HepG2 (cell line): ENCODE measurements around the gene CDC27.

Experiments
- EZH2 ChIP-seq: conservative IDR thresholded peaks from 2 replicates; pipeline ENCODE4 v1.6.1; 2012; ENCODE audit warnings: mild to moderate bottlenecking, low read depth, low read length, moderate library complexity
- HIVEP1 ChIP-seq: sonication (generic); formaldehyde crosslinking; IDR thresholded peaks from 2 replicates; pipeline ENCODE4 v1.4.0; 2020; ENCODE audit warnings: mild to moderate bottlenecking, missing genetic modification reagents
- MXD1 ChIP-seq: sonication (generic); formaldehyde crosslinking; IDR thresholded peaks from 2 replicates; pipeline ENCODE4 v1.4.0; 2020; ENCODE audit warnings: mild to moderate bottlenecking, missing genetic modification reagents
- NCOA2 ChIP-seq: sonication (generic); formaldehyde crosslinking; IDR thresholded peaks from 2 replicates; pipeline ENCODE4 v1.8.0; 2022; ENCODE audit warnings: inconsistent platforms
- POLR2A ChIP-seq, 2 experiments: IDR thresholded peaks; 2 replicates each; pipeline ENCODE4 v1.6.1; 2011; ENCODE audit warnings: low read depth in 2 of 2, low read length in 2 of 2, mild to moderate bottlenecking in 1 of 2, moderate library complexity in 1 of 2; ENCODE audit not compliant: insufficient read depth in 1 of 2
- RAD51 ChIP-seq: fragments of 450-650 bp; IDR thresholded peaks from 2 replicates; pipeline ENCODE4 v1.6.1; 2016; ENCODE audit warnings: borderline replicate concordance
- SAFB2 ChIP-seq: sonication (generic); formaldehyde crosslinking; IDR thresholded peaks from 2 replicates; pipeline ENCODE4 v1.5.1; 2020; ENCODE audit warnings: missing genetic modification reagents, low read depth, mild to moderate bottlenecking, borderline replicate concordance
- SMAD1 ChIP-seq: sonication (generic); formaldehyde crosslinking; IDR thresholded peaks from 2 replicates; pipeline ENCODE4 v1.4.0; 2020; ENCODE audit warnings: missing genetic modification reagents, low read depth, mild to moderate bottlenecking, borderline replicate concordance
- TBX3 ChIP-seq: fragments of 450-650 bp; IDR thresholded peaks from 2 replicates; pipeline ENCODE4 v1.6.1; 2017; ENCODE audit warnings: antibody characterized with exemption, mild to moderate bottlenecking, inconsistent platforms, borderline replicate concordance
- UBTF ChIP-seq: sonication (generic); formaldehyde crosslinking; IDR thresholded peaks from 2 replicates; pipeline ENCODE4 v1.4.0; 2020; ENCODE audit warnings: mild to moderate bottlenecking, missing genetic modification reagents
- ZFP41 ChIP-seq: sonication (generic); formaldehyde crosslinking; IDR thresholded peaks from 2 replicates; pipeline ENCODE4 v1.4.0; 2020; ENCODE audit warnings: mild to moderate bottlenecking, missing genetic modification reagents, borderline replicate concordance
- ZNF713 ChIP-seq: sonication (generic); formaldehyde crosslinking; IDR thresholded peaks from 2 replicates; pipeline ENCODE4 v1.4.0; 2020; ENCODE audit warnings: mild to moderate bottlenecking, missing genetic modification reagents
- TF ChIP-seq, protein P1 (sequence below): sonication (generic); formaldehyde crosslinking; IDR thresholded peaks from 2 replicates; pipeline ENCODE4 v1.5.0; 2020; ENCODE audit warnings: mild to moderate bottlenecking, missing genetic modification reagents, moderate library complexity
- TF ChIP-seq, protein P2 (sequence below), 2 experiments: fragments of 450-650 bp in 1 of 2; sonication (generic) in 1 of 2; formaldehyde crosslinking in 1 of 2; IDR thresholded peaks; 2 replicates each; pipeline versions ENCODE4 v1.6.1 to v1.8.0; 2016 to 2022; ENCODE audit warnings: antibody characterized with exemption in 1 of 2, mild to moderate bottlenecking in 1 of 2, missing genetic modification reagents in 1 of 2

DNA sequence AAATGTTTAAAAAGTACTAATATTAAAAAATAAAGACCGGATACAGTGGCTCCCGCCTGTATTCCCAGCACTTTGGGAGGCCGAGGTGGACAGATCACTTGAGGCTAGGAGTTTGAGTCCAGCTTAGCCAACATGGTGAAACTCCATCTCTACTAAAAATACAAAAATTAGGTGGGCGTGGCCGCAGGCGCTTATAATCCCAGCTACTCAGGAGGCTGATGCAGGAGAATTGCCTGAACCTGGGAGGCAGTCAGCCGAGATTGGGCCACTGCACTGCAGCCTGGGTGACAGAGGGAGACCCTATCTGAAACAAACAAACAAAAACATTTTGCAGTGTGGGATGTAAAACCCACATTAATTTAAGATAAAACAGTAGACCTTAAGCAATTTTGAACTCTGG, 11.8 kb downstream of the CDC27 start:
- TF ChIP-seq SAFB2 (CRISPR knock-in tag) (no peak), SMAD1 (no peak), UBTF (CRISPR knock-in tag) (no peak), RAD51 (no peak), MXD1 (CRISPR knock-in tag) (no peak), ZNF713 (CRISPR knock-in tag) (no peak), HIVEP1 (CRISPR knock-in tag) (no peak), EZH2 (no peak), ZFP41 (CRISPR knock-in tag) (no peak), NCOA2 (no peak), POLR2A (IDR thresholded peaks at IDR 0.05; ENCODE audit: insufficient read depth in 1 of 2, low read depth in 2 of 2, low read length in 2 of 2) (no peak), TBX3 (no peak)
- TF ChIP-seq, protein P1, sequence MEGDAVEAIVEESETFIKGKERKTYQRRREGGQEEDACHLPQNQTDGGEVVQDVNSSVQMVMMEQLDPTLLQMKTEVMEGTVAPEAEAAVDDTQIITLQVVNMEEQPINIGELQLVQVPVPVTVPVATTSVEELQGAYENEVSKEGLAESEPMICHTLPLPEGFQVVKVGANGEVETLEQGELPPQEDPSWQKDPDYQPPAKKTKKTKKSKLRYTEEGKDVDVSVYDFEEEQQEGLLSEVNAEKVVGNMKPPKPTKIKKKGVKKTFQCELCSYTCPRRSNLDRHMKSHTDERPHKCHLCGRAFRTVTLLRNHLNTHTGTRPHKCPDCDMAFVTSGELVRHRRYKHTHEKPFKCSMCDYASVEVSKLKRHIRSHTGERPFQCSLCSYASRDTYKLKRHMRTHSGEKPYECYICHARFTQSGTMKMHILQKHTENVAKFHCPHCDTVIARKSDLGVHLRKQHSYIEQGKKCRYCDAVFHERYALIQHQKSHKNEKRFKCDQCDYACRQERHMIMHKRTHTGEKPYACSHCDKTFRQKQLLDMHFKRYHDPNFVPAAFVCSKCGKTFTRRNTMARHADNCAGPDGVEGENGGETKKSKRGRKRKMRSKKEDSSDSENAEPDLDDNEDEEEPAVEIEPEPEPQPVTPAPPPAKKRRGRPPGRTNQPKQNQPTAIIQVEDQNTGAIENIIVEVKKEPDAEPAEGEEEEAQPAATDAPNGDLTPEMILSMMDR (CRISPR knock-in tag): no peak
- TF ChIP-seq, protein P2, sequence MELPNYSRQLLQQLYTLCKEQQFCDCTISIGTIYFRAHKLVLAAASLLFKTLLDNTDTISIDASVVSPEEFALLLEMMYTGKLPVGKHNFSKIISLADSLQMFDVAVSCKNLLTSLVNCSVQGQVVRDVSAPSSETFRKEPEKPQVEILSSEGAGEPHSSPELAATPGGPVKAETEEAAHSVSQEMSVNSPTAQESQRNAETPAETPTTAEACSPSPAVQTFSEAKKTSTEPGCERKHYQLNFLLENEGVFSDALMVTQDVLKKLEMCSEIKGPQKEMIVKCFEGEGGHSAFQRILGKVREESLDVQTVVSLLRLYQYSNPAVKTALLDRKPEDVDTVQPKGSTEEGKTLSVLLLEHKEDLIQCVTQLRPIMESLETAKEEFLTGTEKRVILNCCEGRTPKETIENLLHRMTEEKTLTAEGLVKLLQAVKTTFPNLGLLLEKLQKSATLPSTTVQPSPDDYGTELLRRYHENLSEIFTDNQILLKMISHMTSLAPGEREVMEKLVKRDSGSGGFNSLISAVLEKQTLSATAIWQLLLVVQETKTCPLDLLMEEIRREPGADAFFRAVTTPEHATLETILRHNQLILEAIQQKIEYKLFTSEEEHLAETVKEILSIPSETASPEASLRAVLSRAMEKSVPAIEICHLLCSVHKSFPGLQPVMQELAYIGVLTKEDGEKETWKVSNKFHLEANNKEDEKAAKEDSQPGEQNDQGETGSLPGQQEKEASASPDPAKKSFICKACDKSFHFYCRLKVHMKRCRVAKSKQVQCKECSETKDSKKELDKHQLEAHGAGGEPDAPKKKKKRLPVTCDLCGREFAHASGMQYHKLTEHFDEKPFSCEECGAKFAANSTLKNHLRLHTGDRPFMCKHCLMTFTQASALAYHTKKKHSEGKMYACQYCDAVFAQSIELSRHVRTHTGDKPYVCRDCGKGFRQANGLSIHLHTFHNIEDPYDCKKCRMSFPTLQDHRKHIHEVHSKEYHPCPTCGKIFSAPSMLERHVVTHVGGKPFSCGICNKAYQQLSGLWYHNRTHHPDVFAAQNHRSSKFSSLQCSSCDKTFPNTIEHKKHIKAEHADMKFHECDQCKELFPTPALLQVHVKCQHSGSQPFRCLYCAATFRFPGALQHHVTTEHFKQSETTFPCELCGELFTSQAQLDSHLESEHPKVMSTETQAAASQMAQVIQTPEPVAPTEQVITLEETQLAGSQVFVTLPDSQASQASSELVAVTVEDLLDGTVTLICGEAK (IDR thresholded peaks at IDR 0.05): no peak
- TF ChIP-seq, protein P2 (CRISPR knock-in tag; IDR thresholded peaks at IDR 0.05): no peak
